GM18520 (cell line): ENCODE measurements around the gene JAKMIP1.
"Not testable (repeated sequence)": the region's sequence is repeated elsewhere in the genome, so short reads cannot be mapped to it uniquely, and the experiment has no call there.

Source experiments
- ATAC-seq: cut with Tn5 transposase; IDR thresholded peaks from one replicate; pipeline ENCODE4 v1.9.1; 2021; ENCODE audit not compliant: unreplicated experiment

Gene JAKMIP1

GRCh38 chr4:5999356-5999755 is 201.0 kb downstream of the JAKMIP1 start:
- no peak for ATAC-seq

GRCh38 chr4:5998333-5998936 is 201.9 kb downstream of the JAKMIP1 start:
- peak; percentile 70 for ATAC-seq

- ATAC-seq = no peak
Measured at GRCh38 chr4:5996641-5997040, 203.7 kb downstream of the JAKMIP1 start.

GRCh38 chr4:5995901-5996623 is 204.3 kb downstream of the JAKMIP1 start:
- ATAC-seq = no peak

- no peak for ATAC-seq
Measured at GRCh38 chr4:5993876-5994811, 206.2 kb downstream of the JAKMIP1 start.

GRCh38 chr4:5993346-5993745 is 207.0 kb downstream of the JAKMIP1 start:
- not testable (repeated sequence) for ATAC-seq

GRCh38 chr4:5992828-5993321 is 207.5 kb downstream of the JAKMIP1 start:
- ATAC-seq = no peak

- ATAC-seq = no peak
Measured at GRCh38 chr4:5992171-5992827, 208.1 kb downstream of the JAKMIP1 start.

- no peak for ATAC-seq
Measured at GRCh38 chr4:5991405-5991804, 208.9 kb downstream of the JAKMIP1 start.

- no peak for ATAC-seq
Measured at GRCh38 chr4:5990446-5991160, 209.7 kb downstream of the JAKMIP1 start.

GRCh38 chr4:5989236-5990225 is 210.8 kb downstream of the JAKMIP1 start:
- no peak for ATAC-seq

- no peak for ATAC-seq
Measured at GRCh38 chr4:5988086-5988845, 212.1 kb downstream of the JAKMIP1 start.

GRCh38 chr4:5984843-5985242 is 215.5 kb downstream of the JAKMIP1 start:
- ATAC-seq = no peak

GRCh38 chr4:5982156-5982973 is 218.0 kb downstream of the JAKMIP1 start:
- ATAC-seq = no peak

GRCh38 chr4:5980436-5981155 is 219.8 kb downstream of the JAKMIP1 start:
- no peak for ATAC-seq

GRCh38 chr4:5979981-5980380 is 220.4 kb downstream of the JAKMIP1 start:
- no peak for ATAC-seq

- ATAC-seq = no peak
Measured at GRCh38 chr4:5976921-5977320, 223.4 kb downstream of the JAKMIP1 start.
